Epithelial cell of esophagus (primary cell): ENCODE data around the gene MAP3K21.

Source experiments
- DNase-seq: peaks from one replicate; pipeline ENCODE4 v3.0.0; 2010; ENCODE audit warnings: low read depth
- H3K4me3 ChIP-seq: 2 replicates; pipeline ENCODE4 v1.5.1; 2011; ENCODE audit warnings: mild to moderate bottlenecking, low read length, control low read depth
- TF ChIP-seq, protein P1 (sequence below): IDR thresholded peaks from 2 replicates; pipeline ENCODE4 v1.5.1; 2011; ENCODE audit warnings: low read depth, mild to moderate bottlenecking, low read length, control low read depth, inconsistent platforms; ENCODE audit not compliant: insufficient read depth; ENCODE audit errors: missing control alignments

Gene MAP3K21

GRCh38 chr1:233364026-233364425, 36.5 kb downstream of the MAP3K21 start:
- DNase-seq = no peak
- TF ChIP-seq, protein P1, sequence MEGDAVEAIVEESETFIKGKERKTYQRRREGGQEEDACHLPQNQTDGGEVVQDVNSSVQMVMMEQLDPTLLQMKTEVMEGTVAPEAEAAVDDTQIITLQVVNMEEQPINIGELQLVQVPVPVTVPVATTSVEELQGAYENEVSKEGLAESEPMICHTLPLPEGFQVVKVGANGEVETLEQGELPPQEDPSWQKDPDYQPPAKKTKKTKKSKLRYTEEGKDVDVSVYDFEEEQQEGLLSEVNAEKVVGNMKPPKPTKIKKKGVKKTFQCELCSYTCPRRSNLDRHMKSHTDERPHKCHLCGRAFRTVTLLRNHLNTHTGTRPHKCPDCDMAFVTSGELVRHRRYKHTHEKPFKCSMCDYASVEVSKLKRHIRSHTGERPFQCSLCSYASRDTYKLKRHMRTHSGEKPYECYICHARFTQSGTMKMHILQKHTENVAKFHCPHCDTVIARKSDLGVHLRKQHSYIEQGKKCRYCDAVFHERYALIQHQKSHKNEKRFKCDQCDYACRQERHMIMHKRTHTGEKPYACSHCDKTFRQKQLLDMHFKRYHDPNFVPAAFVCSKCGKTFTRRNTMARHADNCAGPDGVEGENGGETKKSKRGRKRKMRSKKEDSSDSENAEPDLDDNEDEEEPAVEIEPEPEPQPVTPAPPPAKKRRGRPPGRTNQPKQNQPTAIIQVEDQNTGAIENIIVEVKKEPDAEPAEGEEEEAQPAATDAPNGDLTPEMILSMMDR = no peak
- H3K4me3 ChIP-seq = no peak overlapping the region

DNA sequence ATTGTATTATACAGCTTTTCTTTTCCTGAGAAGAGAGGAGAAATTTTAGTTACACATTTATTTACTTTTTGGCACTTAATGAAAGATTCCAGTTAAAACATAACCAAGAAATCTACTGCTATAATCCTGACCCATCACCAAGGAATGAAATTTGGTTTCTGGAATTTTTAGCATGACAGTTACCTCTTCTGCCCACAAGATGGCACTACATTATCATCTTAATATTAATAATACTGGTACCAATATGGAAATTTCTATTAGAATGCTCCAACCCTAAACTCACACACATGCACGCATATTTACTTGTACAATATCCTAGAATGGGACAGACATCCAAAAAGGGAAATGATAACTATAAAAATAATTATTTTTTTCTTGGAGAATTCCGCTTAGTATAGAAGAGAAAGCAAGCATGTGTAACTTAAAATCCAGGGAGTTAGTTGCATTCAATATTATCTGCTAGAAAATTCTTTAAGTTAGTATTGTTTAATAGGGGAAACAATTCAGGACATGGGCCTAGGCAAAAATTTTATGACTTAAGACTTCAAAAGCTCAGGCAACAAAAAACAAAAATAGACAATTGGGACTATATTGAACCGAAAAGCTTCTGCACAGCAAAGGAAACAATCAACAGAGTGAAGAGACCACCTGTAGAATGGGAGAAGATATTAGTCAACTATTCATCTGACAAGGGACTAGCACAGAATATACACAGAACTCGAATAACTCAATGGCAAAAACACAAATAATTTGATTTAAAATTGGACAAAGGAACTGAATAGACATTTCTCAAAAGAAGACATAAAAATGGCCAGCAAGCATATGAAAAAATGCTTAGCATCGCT, 37.4 kb downstream of the MAP3K21 start:
- DNase-seq = peak; percentile 30
- H3K4me3 ChIP-seq = no peak overlapping the region
- TF ChIP-seq, protein P1 = peak; percentile 57

GRCh38 chr1:233366575-233366974, 39.1 kb downstream of the MAP3K21 start:
- TF ChIP-seq, protein P1 = no peak
- no peak overlapping the region for H3K4me3 ChIP-seq
- no peak for DNase-seq

DNA sequence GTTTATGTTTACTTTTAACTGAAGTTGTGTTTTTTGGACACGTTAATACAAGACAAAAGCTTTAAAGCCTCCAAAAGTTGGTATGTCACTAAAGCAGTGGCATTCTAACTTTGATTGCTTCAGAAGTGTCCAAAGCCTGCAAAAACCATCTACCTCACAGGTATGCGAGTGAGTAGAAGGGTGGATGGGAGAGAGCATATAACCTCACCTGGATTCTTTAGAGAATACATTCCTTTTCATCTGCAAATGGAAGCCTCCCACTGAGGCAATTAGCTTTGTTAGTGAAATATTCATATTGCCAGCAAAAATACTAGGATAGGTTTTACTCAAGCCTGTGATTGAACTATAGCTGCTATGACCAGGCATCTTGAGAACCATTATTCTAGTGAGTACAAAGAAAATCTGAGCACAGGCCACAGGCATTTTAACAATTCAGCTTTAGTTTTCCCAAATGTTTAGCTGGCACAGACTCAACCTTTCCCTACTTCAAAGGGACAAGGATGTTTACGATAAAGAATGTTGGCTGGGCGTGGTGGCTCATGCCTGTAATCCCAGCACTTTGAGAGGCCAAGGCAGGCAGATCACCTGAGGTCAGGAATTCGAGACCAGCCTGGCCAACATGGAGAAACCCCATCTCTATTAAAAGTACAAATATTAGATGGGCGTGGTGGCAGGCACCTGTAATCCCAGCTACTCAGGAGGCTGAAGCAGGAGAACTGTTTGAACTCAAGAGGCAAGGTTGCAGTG, 39.7 kb downstream of the MAP3K21 start:
- DNase-seq = no peak
- TF ChIP-seq, protein P1 = no peak
- H3K4me3 ChIP-seq = no peak overlapping the region

DNA sequence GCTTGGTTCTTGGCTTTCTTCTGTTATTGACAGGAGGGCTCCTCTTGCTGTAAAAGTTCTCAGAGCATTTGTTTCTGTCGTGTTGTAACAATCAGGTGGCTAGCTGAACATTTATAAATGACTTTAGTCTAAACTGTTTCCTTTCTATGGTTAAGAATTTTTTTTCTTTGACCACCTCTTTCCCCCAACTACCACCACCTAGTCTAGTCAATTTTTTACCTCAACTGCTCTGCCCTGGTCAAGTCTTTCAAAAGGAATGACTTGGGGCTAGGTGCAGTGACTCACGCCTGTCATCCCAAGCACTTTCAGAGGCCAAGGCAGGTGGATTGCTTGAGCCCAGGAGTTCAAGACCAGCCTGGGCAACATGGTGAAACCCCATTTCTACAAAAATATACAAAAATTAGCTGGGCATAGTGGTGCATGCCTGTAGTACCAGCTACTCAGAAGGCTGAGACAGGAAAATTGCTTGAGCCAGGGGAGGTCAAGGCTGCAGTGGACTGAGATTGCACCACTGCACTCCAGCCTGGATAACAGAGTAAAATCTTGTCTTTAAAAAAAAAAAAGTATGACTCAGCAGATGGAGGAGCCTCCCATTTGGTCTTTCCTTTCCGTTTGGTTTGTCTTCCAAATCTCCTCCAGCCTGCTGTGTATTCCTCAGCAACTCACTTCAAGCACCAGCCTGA, 40.7 kb downstream of the MAP3K21 start:
- TF ChIP-seq, protein P1 = no peak
- no peak for DNase-seq

DNA sequence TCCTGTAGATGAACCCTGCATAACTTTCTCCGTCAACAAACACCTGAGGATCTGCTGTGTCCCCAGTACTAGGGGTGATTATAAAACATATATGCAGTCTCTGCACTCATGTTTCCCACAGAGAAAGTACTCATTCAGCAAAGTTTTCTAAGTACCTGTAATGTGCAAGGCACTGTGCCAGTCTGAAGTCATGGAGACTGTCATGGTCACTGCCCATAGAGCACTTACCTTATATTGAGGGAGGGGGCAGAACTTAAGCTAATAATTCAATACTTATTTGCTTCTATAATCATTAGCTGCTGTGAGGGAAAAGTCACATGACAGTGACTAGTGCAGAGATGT, 41.2 kb downstream of the MAP3K21 start:
- DNase-seq = no peak
- TF ChIP-seq, protein P1 = no peak
- no peak overlapping the region for H3K4me3 ChIP-seq

More for the DNA sequence above, 40.7 kb downstream of the MAP3K21 start:
- H3K4me3 ChIP-seq = no peak overlapping the region
